ENCODE data around the gene MYO7A.

DNA sequence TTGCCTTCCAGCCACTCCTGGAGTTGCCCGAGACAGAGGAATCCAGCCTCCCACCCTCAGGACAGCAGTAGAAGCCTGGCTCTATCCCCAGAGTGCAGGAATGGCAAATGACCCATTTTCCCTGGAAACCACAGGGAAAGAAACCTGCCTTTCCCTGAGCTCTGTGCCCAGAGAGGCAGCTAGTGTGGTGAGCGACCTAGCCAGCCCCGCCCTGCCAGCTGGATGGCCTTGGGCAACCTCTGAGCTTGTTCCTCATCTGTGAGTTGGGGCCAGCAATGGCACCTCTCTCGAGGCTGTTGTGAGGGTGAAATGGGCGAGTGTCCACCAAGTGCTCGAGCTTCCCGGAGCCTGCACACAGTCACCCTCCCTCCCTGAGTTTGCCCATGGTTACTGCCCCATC lies 21.7 kb upstream of the MYO7A start:
- TF ChIP-seq, protein P1, sequence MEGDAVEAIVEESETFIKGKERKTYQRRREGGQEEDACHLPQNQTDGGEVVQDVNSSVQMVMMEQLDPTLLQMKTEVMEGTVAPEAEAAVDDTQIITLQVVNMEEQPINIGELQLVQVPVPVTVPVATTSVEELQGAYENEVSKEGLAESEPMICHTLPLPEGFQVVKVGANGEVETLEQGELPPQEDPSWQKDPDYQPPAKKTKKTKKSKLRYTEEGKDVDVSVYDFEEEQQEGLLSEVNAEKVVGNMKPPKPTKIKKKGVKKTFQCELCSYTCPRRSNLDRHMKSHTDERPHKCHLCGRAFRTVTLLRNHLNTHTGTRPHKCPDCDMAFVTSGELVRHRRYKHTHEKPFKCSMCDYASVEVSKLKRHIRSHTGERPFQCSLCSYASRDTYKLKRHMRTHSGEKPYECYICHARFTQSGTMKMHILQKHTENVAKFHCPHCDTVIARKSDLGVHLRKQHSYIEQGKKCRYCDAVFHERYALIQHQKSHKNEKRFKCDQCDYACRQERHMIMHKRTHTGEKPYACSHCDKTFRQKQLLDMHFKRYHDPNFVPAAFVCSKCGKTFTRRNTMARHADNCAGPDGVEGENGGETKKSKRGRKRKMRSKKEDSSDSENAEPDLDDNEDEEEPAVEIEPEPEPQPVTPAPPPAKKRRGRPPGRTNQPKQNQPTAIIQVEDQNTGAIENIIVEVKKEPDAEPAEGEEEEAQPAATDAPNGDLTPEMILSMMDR (IDR thresholded peaks at IDR 0.05) = no peak
- TF ChIP-seq POLR2AphosphoS5 (IDR thresholded peaks at IDR 0.05) (no peak), POLR2A (IDR thresholded peaks at IDR 0.05) (no peak)
